GM18519 (cell line): ENCODE measurements around the gene SLCO3A1.

Experiments used
- ATAC-seq: cut with Tn5 transposase; IDR thresholded peaks from one replicate; pipeline ENCODE4 v1.9.1; 2021; ENCODE audit warnings: mild to moderate bottlenecking, moderate library complexity; ENCODE audit not compliant: unreplicated experiment, low FRiP score

SLCO3A1 gene

DNA sequence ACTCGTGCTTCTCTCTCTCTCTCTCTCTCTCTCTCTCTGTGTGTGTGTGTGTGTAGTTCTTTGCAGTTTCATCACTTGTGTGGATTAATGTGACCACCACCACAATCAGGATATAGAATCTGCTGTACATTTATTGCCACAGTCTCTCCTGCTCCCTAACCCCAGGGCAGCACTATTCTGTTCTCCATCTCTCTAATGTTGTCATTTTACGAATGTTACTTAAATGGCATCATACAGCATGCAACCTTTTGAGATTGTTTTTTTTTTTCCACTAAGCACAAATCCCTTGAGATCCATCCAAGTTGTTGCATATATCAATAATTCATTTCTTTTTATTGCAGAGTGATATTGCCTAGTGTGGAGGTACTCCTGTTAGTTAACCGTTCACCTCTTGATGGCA, 26.9 kb downstream of the SLCO3A1 start:
- ATAC-seq, result no peak

DNA sequence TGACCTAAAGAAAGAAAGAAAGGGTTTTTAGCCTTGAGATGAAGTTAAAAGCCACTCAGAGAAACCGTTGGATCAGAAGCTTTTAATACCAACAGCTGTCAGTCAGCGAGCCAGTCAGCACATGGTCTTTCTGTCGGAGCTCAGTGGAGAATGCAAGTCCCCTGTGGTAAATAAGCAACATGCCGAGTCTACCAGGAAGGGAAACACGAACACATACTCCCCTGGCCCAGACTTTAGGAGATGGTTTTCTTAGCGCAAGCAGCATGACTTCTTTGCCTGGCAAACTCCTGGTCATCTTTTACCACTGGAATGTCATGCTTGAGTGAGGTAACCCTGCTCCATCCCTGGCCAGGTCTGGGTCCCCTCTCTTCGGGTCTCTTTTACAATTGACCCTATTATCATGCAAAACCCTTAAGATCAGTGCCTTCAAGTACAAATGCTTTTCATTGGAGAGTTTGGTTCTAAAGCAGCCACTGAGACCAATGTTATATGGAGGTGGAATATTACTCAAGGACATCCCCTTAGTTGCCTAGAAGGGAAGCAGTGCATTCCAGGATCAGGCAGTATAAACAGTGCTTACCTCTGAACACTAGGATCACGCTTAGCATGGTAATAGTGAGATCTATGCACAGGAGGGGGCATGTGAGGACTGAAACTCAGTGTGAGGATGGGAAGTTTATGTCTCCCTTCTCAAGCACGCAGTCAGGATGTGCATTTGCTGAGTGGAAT, 28.2 kb downstream of the SLCO3A1 start:
- no peak for ATAC-seq

DNA sequence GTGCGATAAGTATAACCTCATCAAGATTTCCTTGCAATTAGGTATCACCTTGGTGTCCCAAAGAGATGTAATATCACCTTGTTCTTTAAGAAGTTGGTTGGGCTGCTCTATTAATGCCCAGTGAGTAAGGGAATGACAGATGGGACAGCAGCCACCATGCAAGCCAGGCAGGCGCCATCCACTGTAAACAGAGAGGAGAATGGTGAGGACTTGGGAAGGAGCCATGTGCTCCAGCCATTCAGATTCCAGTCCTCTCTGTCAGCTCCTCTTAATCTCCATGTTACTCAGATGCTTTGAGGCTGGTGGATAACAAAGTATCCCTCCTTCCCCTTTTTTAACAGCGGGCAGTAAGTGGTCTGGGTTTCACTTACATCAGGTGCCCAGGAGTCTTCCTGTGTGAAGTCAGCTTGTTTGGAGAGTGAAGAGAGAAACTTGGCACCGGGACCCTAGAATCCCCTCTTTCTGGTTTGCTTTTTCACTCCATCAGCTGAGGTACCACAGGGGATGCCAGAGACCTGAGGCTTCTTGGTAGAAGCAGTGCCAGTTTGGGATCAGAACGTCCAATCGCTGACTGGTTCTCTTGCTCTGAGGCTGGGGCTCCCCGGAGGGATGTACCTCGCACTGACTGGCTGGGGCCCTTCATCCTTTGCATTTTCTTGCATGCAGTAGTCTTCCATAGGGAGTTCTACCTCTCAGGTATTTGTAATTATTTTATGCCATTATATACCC, 29.5 kb downstream of the SLCO3A1 start:
- no peak for ATAC-seq

DNA sequence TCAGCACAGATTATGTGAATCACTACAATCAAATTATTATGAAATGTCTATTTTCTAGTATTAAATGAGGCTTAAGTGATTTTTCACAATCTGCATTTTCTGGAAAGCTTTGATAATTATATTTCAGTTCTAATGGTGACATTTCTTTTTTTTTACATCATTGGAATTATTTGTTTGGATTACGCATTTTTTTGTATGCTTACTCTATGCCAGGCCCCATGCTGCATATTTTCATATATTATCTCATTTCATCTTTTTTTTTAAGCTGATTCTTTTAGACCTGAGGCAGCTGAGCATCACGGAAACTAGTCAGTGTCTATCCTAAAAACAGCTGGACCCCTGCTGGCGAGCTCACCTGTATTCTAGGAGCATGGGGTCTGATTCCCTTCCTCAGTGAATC, 31.1 kb downstream of the SLCO3A1 start:
- ATAC-seq, result no peak

DNA sequence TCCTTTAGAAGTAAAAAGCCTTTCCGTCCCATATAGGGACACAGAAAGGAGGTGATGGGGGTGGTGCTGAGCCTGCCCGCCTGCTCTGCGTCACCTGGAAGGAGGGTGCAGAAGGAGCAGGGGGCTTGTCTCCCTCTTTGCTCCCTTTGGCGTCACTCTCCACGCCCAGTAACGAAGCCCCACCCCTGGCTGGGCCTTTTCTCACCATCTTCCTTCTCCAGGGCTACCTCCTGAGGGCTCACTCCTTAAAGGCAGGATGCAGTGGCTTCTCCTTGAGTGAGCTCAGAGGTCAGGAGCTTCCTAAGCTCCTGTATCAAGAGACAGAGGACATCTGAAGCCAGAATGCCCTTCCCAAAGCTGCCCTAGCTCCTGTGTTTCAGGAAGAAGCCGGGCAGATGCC, 31.5 kb downstream of the SLCO3A1 start:
- no peak for ATAC-seq

DNA sequence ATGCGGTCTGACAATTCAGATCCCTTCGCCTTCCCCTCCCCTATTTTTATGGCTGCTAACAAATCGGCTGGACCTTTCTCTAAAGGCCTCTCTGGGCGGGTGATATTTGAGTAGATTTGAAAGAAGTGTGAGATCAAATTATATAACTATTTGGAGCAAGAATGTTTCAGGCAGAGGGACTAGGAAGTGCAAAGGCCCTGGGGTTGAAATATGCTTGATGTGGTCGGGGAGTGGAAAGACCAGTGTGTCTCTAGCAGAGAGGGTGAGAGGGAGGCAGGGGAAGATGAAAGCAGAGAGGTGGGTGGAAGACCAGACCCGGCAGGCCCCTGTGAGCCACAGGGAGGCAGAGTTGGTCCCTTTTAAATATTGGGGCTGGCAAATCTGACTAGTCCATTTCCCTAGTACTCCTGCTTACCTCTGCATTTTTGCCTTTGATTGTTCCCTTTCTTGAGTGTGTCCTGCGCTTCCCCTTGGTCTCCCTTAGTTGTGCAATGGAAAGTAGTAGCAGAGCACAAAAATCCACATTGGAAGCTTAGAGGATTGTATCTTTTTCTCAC, 32.3 kb downstream of the SLCO3A1 start:
- ATAC-seq, result no peak

DNA sequence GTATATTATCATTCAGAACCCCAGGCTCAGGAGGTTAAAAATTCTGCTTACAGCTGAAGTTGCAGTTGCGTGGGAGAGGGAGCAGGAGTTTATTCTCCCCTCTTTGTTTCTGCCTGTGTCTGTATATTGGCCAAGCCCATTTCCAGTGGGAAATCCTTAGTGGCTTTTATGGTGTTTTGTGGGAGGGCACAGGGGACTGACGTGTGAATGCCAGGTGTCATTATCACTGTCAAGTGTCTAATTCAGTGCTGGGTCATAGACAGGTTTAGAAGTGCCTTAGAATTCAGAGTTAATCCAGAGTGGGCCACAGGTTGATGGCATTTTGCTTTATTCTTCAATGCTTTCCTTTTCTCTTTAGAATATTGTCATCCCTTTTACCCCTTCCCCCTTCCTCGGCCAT, 33.4 kb downstream of the SLCO3A1 start:
- ATAC-seq, result no peak

DNA sequence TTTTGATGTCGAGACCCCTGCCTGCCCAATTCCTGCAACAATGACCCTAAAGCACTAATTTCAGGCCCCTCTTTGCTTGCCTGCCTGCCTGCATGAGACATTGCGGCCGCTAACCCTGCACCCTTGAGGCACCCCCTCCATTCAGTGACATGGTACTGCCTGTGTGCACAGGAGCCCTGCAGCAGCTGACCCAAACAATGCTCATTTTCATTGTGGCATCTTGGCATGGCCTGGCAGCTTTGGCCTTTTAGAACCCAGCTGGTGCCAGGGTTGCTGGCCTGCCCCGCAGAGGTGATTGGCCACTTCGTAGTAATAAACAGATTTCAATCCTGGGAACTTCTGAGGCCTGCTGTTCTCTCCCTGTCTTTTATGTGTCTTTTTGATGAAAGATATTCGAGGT, 33.8 kb downstream of the SLCO3A1 start:
- ATAC-seq, result no peak

DNA sequence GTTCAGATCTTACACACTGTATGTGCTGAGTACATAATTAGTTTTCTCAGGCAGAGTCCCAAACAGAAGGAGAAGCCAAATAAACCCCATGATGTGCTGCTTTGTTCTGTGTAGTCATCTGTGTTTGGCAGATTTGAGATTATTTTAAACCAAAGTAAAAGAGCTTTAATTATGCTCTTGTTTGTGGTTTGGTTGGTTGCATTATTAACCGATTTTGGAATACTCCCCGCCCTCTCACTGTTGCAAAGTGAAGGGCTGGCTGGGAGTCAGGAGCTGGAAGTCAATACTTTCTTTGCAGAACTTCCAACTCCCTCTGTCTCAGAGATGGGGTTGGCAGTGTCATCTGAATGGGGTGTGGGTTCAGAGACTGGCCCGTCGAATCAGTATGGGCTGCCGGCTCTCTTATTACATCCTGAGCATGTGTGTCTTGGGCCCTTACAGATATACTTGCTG, 34.4 kb downstream of the SLCO3A1 start:
- no peak for ATAC-seq

DNA sequence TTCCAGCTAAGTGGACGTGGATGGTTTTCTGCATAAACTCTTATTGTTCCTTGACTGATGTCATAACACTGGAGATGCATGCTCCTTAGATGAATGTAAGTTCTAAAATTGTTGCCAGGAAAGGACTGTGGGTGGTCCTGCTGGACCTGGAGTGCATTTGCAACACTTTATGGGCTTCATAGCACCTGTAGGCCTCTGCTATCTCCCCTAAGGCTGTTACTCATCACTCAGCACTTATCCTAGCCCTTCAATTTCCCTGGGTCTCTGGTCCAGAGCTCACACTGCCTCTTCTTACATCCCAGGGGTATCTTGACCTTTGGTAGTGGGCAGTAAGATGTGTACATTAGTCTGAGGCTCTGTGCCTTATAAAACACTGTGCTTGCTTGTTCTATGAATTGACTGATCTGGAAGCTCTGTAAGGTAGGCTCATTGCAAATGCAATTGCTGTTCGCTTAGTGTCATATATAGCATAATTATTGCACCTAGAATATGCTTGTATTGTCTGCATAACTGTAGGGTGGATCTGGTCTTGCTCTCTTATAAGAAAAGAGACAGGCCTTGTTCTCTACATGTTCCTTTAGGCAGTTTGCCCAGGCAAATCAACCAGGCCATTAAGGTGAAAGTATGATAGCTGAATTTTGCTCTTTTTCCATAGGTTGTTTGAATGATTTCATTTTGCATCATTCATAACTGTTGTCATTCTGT, 35.8 kb downstream of the SLCO3A1 start:
- no peak for ATAC-seq

DNA sequence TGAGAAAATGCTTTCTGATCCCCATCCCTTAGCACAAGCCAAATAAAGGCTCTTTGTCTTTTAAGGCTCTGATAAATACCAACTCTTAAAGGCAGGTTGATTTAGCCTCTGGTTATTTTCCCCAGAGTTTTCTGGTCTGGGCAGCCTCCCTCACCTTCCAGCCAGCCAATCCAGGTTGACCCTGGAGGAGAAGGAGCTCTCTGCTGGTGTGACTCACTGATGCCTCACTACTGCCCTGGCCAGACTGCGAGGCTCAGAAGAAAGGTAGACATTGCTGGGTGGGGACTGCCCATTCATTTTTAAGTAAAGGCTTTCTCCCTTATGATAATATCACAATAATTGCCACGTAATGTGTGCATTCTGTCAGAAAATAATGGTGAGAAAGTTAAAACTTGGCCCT, 37.1 kb downstream of the SLCO3A1 start:
- no peak for ATAC-seq

DNA sequence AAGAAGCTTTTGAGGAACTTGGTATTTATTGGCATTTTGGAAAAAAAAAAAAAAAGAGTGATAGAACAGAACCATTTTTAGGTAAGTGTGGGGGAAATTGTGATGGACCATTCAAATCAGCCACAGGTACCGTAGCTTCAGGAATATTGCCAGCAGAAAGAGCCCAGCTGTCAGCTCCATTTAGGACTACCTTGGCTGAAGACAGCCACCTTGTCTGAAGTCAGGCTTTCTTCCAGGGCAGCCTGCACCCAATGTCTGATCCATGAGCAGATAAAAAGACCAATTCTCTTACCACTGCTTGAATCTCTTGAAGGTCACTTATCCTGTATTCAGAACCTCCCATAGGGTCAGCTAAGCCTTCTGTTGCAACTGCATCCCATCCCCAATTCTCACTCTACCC, 37.6 kb downstream of the SLCO3A1 start:
- ATAC-seq, result no peak

DNA sequence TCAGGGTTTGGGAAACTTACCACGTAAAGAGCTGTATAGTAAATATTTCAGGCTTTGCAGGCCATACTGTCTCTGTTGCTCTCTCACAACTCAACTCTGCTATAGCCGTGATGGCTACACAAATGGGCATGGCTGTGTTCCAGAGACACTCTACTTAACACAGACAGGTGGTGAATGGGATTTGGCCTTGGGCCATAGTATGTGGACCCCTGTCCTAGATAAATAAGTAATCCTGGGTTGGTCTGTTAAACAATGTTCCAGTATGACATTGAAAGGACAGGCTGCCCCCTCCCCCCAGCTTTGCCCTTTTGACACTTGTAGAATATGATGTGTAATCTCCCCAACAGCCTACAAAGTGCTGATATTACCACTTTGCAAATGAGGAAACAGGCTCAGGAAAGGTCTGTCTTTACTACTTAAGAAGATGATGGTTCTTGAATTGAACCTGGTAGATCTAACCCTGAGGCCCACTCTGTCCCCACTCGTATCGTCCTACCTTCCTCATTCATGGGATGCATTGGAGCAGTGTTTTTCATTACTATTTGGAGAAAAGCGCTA, 38.4 kb downstream of the SLCO3A1 start:
- ATAC-seq, result no peak

DNA sequence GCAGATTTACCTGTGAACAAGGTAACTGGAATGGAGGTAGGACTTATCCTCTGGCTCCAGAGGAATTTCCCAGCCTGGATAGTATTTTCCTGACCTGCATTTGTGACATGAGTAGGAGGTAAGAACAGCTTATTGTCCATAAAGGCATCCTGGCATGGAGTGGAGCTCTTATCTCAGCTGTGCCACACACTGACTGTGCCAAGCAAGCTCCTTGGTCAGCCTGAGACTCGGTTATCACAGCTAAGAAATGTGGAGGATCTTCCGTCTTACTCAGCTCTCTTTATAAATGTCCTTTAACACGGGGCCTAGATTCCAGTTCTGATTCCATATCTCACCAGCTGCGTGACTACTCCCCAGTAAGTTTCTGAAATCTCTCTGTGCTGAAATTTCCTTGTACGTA, 38.9 kb downstream of the SLCO3A1 start:
- no peak for ATAC-seq

DNA sequence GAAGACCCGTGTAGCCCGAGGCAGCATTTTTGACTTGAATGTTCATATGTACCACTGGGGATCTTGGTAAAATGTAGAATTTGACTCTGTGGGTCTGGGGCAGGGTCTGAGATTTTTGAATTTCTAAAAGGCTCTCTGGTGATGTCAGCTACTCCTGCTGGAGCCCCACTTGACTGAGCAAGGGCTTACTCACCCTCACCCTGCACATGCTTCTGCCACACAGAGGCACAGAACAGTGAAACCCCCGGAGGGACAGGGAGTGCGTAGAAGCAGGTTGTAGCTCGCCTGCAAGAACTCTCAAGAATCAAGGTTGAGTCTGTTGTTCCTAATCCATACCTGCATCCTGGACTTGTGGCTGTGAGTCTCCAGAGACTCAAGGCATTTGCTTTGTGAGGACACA, 41.1 kb downstream of the SLCO3A1 start:
- ATAC-seq, result no peak

DNA sequence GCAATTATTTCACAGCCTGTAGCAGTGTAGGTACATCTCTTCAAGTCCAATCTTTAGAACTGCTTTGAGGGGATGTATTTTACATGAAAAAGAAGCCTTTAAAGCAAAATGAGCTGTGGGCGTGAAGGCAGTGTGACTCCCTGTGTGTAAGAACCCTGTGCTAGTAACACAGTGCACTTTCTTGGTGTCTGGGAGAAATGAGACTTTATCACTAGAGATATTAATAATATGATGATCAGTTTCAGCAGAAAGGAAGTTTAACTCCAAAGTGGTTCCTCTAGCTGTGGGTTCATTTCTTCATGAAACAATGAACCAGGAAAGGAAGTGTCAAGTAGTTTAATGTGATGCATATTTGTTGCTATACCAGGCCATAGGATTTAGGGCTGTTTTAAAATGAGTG, 41.5 kb downstream of the SLCO3A1 start:
- ATAC-seq, result no peak

DNA sequence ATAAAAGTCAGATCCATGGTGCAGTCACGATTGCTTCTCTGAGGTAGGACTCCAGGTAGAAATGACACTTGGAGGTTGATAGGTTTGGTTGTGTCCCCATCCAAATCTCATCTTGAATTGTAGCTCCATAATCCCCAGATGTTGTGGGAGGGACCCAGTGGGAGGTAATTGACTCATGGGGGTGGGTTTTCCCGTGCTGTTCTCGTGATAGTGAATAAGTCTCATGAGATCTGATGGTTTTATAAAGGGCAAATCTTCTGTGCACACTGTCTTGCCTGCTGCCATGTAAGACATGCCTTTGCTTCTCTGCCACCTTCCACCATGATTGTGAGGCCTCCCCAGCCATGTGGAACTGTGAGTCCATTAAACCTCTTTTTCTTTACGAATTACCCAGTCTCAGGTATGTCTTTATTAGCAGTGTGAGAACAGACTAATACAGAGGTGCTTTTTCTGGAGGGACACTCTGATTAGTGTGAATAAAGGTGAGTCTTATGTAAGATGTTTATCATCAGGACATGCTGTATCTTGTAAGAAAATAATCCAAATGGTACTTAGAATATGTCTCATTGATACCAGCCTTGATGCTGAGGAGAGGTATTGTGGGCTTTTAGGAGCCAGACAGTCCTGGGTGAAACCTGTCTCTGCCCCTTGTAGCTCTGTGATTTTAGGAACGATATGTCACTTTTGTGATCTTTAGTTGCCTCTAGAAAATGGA, 43.0 kb downstream of the SLCO3A1 start:
- no peak for ATAC-seq

DNA sequence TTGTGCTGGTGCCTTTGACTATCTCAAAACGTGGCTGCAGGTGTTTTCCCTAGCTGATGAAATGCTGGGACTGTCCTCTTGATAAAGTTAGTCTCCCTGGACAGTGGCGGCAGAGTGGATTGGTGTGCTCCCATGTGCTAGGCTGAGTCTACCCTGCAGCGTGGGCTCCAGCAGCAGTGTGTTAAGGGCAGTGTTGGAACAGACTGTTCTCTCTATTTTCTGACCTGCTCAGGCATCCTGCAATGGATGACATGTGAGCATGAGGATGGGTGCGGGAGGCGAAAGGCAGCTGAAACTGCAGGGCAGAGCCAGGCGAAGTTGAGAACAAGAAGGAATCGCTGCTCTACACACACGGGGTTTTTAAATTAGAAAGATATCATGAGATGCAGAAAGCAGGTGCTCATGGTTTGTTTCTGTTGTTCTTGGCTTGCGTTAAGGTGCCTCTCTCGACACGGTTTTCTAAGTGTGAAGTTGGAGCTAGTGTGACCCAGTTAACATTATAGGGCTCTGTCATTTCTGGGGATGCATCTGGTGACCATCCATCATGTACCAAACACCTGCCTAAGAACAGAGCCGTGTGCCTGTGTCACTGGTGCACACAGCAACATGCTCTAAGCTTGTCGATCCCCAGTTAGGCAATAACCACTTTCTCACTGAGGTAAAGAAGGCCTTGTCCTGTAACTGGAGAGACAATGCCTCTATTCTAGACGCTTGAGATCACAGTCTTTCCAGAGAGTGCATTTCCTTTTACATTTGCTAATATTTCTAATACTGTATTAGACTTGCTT, 44.3 kb downstream of the SLCO3A1 start:
- no peak for ATAC-seq

DNA sequence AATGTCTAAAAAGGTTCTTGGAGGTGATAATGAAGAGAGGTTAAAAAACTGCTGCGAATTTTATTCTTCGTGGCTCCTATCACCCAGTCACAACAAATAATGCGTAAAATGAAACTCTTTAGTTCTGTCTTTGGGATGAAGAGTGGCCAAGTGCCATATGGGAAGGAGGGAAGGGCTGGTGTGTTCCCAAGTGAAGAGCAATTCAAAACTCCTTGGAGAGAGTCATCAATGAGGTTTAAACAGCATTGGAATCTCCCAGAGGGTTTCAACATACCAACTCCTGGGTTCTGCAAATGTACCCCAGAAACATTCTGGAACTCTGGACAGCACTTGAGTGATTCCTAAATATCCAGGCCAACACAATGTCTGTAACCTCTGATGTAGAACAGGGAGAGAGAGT, 45.3 kb downstream of the SLCO3A1 start:
- ATAC-seq, result no peak

DNA sequence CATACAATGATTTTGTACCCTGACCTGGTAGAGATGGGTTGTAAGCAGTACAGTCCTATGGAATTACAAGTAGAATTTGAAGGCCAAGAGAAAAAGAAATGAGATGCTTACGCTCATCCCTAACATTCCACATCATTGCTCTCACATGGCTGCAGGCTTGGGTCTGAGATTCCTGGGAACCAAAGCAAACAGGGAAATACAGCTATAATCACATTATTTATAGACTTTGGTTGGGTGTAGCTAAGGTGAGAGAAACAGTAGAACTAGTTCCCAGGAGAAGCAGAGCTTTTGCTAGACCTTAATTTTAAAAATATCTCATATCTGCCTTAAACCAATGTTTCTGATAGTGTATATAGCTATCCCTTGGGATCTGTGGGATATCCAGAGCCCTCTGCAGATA, 51.4 kb downstream of the SLCO3A1 start:
- no peak for ATAC-seq
